ENCODE measurements around the gene GFM1. TPM values are rescaled to one million over a fixed set of nuclear protein-coding genes. Genes with fewer than 3 reads are reported as not detected.

The GFM1 gene
- polyA plus RNA-seq, 1 experiment, result 13.9 TPM

DNA sequence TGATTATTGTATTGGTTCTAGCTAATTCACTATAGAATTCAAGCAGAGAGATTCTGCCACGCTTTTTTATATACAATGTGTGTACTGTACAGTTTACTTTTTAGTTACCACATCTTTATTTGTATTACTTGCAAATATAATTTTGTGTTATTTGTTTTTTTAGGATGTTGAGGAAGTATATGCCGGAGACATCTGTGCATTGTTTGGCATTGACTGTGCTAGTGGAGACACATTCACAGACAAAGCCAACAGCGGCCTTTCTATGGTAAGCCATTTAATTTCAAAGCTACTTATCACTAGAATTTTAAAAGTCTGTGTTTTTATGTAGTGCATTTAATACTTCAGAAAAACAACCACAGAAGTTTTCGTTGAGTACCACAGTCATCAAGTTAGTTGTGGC is 16.4 kb downstream of the GFM1 start:
- Histone ChIP-seq H3K4me3 (ENCODE audit: low read depth, low read length) (no peak overlapping the region), H3K36me3 (ENCODE audit: control insufficient read depth, insufficient read depth, low read length) (no peaks in the 10 kb centered on the region; the same call in none of the 2 replicates), H3K27me3 (ENCODE audit: control insufficient read depth, insufficient read depth, low read length) (no peaks in the 10 kb centered on the region)
- TF ChIP-seq, protein P1, sequence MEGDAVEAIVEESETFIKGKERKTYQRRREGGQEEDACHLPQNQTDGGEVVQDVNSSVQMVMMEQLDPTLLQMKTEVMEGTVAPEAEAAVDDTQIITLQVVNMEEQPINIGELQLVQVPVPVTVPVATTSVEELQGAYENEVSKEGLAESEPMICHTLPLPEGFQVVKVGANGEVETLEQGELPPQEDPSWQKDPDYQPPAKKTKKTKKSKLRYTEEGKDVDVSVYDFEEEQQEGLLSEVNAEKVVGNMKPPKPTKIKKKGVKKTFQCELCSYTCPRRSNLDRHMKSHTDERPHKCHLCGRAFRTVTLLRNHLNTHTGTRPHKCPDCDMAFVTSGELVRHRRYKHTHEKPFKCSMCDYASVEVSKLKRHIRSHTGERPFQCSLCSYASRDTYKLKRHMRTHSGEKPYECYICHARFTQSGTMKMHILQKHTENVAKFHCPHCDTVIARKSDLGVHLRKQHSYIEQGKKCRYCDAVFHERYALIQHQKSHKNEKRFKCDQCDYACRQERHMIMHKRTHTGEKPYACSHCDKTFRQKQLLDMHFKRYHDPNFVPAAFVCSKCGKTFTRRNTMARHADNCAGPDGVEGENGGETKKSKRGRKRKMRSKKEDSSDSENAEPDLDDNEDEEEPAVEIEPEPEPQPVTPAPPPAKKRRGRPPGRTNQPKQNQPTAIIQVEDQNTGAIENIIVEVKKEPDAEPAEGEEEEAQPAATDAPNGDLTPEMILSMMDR (IDR thresholded peaks at IDR 0.05; ENCODE audit: insufficient read depth, low read depth, low read length), result no peak
- no peak for DNase-seq (ENCODE audit: low read depth)
- CTCF ChIA-PET, result interaction anchor here (1.0 to 7.8 kb wide), 12 partner anchors 10 to 141 kb away, joined by 3 to 153 read pairs (median 6); partner anchors contain the start of genes GFM1, LXN and MFSD1
- POLR2A ChIA-PET, result no interaction called here

DNA sequence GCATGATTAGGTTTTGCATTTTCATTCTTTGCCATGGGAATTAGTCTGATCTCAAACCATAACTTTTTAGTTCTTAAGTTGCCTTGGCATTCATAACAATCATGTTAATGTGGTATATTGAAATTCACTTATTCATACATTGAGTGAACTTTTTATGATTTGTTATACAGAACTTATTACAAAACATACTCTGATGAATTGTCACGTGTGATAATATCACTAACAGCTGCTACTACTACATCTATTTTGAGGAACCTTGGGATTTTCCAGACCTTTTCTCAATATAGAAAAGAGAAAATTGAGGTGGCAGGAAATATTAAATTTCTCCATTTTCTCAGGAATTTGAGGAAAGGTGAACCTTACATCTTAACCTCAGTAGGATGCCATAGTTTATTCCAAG is 18.9 kb downstream of the GFM1 start:
- TF ChIP-seq, protein P1 (IDR thresholded peaks at IDR 0.05; ENCODE audit: insufficient read depth, low read depth, low read length), result no peak
- CTCF ChIA-PET, result interaction anchor here (1.2 to 7.8 kb wide), 5 partner anchors 19 to 127 kb away, joined by 3 to 153 read pairs (median 9); partner anchors contain the start of gene GFM1
- Histone ChIP-seq H3K27me3 (ENCODE audit: control insufficient read depth, insufficient read depth, low read length) (no peaks in the 10 kb centered on the region), H3K36me3 (ENCODE audit: control insufficient read depth, insufficient read depth, low read length) (no peaks in the 10 kb centered on the region; the same call in 1 of the 2 replicates), H3K4me3 (ENCODE audit: low read depth, low read length) (no peak overlapping the region)
- POLR2A ChIA-PET, result no interaction called here
- no peak for DNase-seq (ENCODE audit: low read depth)

- ChIA-PET CTCF (interaction anchor here (1.0 to 7.8 kb wide), 7 partner anchors 9 to 127 kb away, joined by 3 to 153 read pairs (median 5); partner anchors contain the start of genes GFM1 and LXN), POLR2A (no interaction called here)
- Histone ChIP-seq H3K4me3 (ENCODE audit: low read depth, low read length) (no peak overlapping the region), H3K27me3 (ENCODE audit: control insufficient read depth, insufficient read depth, low read length) (no peaks in the 10 kb centered on the region), H3K36me3 (ENCODE audit: control insufficient read depth, insufficient read depth, low read length) (no peaks in the 10 kb centered on the region; the same call in 1 of the 2 replicates)
- TF ChIP-seq, protein P1 (IDR thresholded peaks at IDR 0.05; ENCODE audit: insufficient read depth, low read depth, low read length), result no peak
- no peak for DNase-seq (ENCODE audit: low read depth)
Observed at GRCh38 chr3:158663832-158664231, 19.5 kb downstream of the GFM1 start.

DNA sequence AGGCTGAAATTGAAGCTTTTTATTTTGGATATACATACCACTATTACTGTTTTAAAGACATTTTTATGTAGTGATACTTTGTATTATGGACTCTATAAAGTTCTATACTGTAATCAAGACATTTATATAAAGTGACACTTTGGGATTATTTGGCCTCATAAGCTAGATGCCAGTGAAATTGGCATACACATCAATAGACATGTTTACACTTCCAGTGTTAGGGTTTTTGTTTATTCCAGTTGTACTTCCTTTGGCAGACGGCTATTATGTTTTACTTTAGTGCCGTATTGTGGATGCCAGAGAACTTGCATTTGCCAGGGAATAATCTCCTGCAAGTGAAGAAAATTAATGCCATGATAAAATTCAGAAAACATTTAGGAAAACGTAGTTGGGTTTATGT is 22.1 kb downstream of the GFM1 start:
- DNase-seq (ENCODE audit: low read depth), result no peak
- POLR2A ChIA-PET, result interaction anchor here (0.6 kb wide), 1 partner anchor 1163 kb away, joined by 3 read pairs; no protein-coding TSS in a partner anchor
- CTCF ChIA-PET, result interaction anchor here (2.7 kb wide), 1 partner anchor 61 kb away, joined by 11 read pairs; no protein-coding TSS in a partner anchor
- Histone ChIP-seq H3K36me3 (ENCODE audit: control insufficient read depth, insufficient read depth, low read length) (no peaks in the 10 kb centered on the region; the same call in 1 of the 2 replicates), H3K4me3 (ENCODE audit: low read depth, low read length) (no peak overlapping the region), H3K27me3 (ENCODE audit: control insufficient read depth, insufficient read depth, low read length) (no peaks in the 10 kb centered on the region)
- TF ChIP-seq, protein P1 (IDR thresholded peaks at IDR 0.05; ENCODE audit: insufficient read depth, low read depth, low read length), result no peak

DNA sequence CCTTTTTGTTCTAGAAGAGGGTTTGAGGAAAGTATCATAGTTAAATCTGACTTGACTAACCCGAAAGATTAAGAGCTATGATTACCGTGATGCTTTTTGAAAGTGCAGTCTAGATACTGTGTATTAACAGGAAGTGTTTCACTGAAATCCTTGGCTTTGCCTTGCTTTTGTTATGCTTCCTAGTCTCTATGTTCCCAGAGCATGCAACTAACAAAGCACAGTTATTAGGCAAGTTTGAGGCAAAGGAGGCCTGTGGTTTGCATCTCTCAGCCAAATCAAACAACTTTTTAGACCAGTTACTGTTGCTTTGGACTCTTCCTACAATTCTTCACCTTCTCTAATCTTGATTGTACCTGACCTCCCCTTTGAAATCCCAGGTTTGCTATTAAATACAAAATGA is 24.2 kb downstream of the GFM1 start:
- Histone ChIP-seq H3K36me3 (ENCODE audit: control insufficient read depth, insufficient read depth, low read length) (no peaks in the 10 kb centered on the region; the same call in 1 of the 2 replicates), H3K4me3 (ENCODE audit: low read depth, low read length) (no peak overlapping the region), H3K27me3 (ENCODE audit: control insufficient read depth, insufficient read depth, low read length) (no peaks in the 10 kb centered on the region)
- TF ChIP-seq, protein P1 (IDR thresholded peaks at IDR 0.05; ENCODE audit: insufficient read depth, low read depth, low read length), result no peak
- ChIA-PET POLR2A (no interaction called here), CTCF (interaction anchor here (2.4 to 6.5 kb wide), 3 partner anchors 8 to 121 kb away, joined by 8 to 44 read pairs (median 11); no protein-coding TSS in a partner anchor)
- DNase-seq (ENCODE audit: low read depth), result no peak

All from BJ (cell line).